ENCODE measurements around the gene CDKL1.
A peak's percentile ranks its signal among the peaks of the same experiment; 100 is the strongest.
"Not testable (repeated sequence)": the region's sequence is repeated elsewhere in the genome, so short reads cannot be mapped to it uniquely, and the experiment has no call there.

CDKL1 gene

GRCh38 chr14:50356283-50356682 is 40.4 kb downstream of the CDKL1 start:
- DNase-seq (ENCODE audit: low read depth) = not testable (repeated sequence)

GRCh38 chr14:50355692-50356091 is 41.0 kb downstream of the CDKL1 start:
- DNase-seq (ENCODE audit: low read depth) = no peak

- no peak for DNase-seq (ENCODE audit: low read depth)
Measured at GRCh38 chr14:50354527-50354926, 42.2 kb downstream of the CDKL1 start.

GRCh38 chr14:50353126-50353525 is 43.6 kb downstream of the CDKL1 start:
- DNase-seq (ENCODE audit: low read depth) = no peak

- no peak for DNase-seq (ENCODE audit: low read depth)
Measured at GRCh38 chr14:50352584-50352983, 44.1 kb downstream of the CDKL1 start.

- DNase-seq (ENCODE audit: low read depth) = no peak
Measured at GRCh38 chr14:50350975-50351374, 45.7 kb downstream of the CDKL1 start.

- DNase-seq (ENCODE audit: low read depth) = no peak
Measured at GRCh38 chr14:50348933-50349332, 47.7 kb downstream of the CDKL1 start.

GRCh38 chr14:50347521-50347920 is 49.2 kb downstream of the CDKL1 start:
- no peak for DNase-seq (ENCODE audit: low read depth)

GRCh38 chr14:50345846-50346422 is 50.7 kb downstream of the CDKL1 start:
- DNase-seq (ENCODE audit: low read depth) = no peak

GRCh38 chr14:50344876-50345563 is 51.7 kb downstream of the CDKL1 start:
- no peak for DNase-seq (ENCODE audit: low read depth)

GRCh38 chr14:50344116-50344775 is 52.4 kb downstream of the CDKL1 start:
- DNase-seq (ENCODE audit: low read depth) = no peak

GRCh38 chr14:50343434-50343833 is 53.2 kb downstream of the CDKL1 start:
- no peak for DNase-seq (ENCODE audit: low read depth)

GRCh38 chr14:50342221-50343078 is 54.2 kb downstream of the CDKL1 start:
- no peak for DNase-seq (ENCODE audit: low read depth)

GRCh38 chr14:50340963-50341362 is 55.7 kb downstream of the CDKL1 start:
- no peak for DNase-seq (ENCODE audit: low read depth)

- DNase-seq (ENCODE audit: low read depth) = no peak
Measured at GRCh38 chr14:50340045-50340444, 56.6 kb downstream of the CDKL1 start.

GRCh38 chr14:50339178-50339804 is 57.4 kb downstream of the CDKL1 start:
- no peak for DNase-seq (ENCODE audit: low read depth)

GRCh38 chr14:50338587-50338986 is 58.1 kb downstream of the CDKL1 start:
- no peak for DNase-seq (ENCODE audit: low read depth)

GRCh38 chr14:50335989-50336824 is 60.5 kb downstream of the CDKL1 start:
- no peak for DNase-seq (ENCODE audit: low read depth)

- DNase-seq (ENCODE audit: low read depth) = no peak
Measured at GRCh38 chr14:50335389-50335788, 61.3 kb downstream of the CDKL1 start.

- no peak for DNase-seq (ENCODE audit: low read depth)
Measured at GRCh38 chr14:50334211-50334610, 62.5 kb downstream of the CDKL1 start.

GRCh38 chr14:50333014-50333509 is 63.6 kb downstream of the CDKL1 start:
- peak; percentile 92 for DNase-seq (ENCODE audit: low read depth)
